Spleen (tissue), 7 donors: ENCODE results near the gene NOTCH1.

Source experiments
- CTCF ChIP-seq, 11 experiments: fragments of 200-600 bp in 7 of 11; fragments of 450-650 bp in 4 of 11; sonication (generic) in 4 of 11; IDR thresholded peaks in 8 of 11; conservative IDR thresholded peaks in 3 of 11; 1 replicate in 7 of 11; 2 replicates in 4 of 11; pipeline versions ENCODE4 v1.4.0 to v1.8.0; 2016 to 2021; ENCODE audit warnings: antibody characterized with exemption in 11 of 11, inconsistent platforms in 4 of 11, mild to moderate bottlenecking in 1 of 11
- POLR2A ChIP-seq, 3 donors: fragments of 450-650 bp; IDR thresholded peaks; one replicate each; pipeline ENCODE4 v1.5.1; 2017; ENCODE audit warnings: antibody characterized with exemption in 3 of 3, mild to moderate bottlenecking in 1 of 3
- POLR2AphosphoS5 ChIP-seq, 3 donors: sonication (generic); formaldehyde crosslinking; IDR thresholded peaks; one replicate each; pipeline ENCODE4 v1.5.1; 2017; ENCODE audit warnings: antibody characterized with exemption in 3 of 3
- donor health status: DM: no; HTN: no; CAD: no; lungs with moderate emphysema.
- donor health status: DM: no; HTN: no; CAD: no.
- donor health status: DM: no; HTN: no; CAD: no.

GRCh38 chr9:136545692-136545964 is 220 bp downstream of the NOTCH1 start:
- TF ChIP-seq CTCF (IDR thresholded peaks at IDR 0.05 in 8 of 11, conservative IDR thresholded peaks at IDR 0.05 in 3 of 11) (no peak), POLR2A (IDR thresholded peaks at IDR 0.05) (peak in 1 of 3 donors; percentile 27), POLR2AphosphoS5 (IDR thresholded peaks at IDR 0.05) (no peak)
